ENCODE data around the gene FOXM1. TPM values are rescaled to one million over a fixed set of nuclear protein-coding genes. Genes with fewer than 3 reads are reported as not detected.
A peak's percentile ranks its signal among the peaks of the same experiment; 100 is the strongest.

The FOXM1 gene
- total and polyA plus RNA-seq, 5 donors from 2014 or later: 0.44 to 3.8 (median 0.87) TPM

DNA sequence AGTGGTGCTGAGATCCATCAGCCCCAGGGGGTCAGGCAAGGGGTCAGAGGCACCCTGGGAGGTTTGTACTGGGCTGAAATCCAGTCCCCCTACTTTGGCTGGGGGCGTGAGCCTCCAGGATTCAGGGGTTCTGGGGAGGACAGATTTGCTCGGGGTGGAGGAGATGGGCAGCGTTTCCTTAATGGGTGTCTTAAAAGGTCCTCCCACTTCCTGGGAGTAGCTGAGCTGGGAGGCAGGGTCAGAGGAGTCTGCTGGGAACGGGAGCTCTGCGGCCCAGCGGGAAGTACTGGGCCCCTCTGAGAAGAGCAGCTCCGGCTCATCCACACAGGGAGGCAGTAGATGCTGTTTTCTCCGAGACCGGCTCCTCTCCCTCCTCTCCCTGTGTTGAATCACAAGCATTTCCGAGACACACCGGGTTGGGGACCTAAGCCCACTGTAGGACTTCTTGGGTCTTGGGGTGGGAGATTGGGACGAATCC lies 18.0 kb downstream of the FOXM1 start:
- H3K4me3 ChIP-seq (ENCODE audit: low read depth, low read length): no peak overlapping the region
- peaks cover 21% of the 10 kb centered on the region for H3K36me3 Mint-ChIP-seq
- H3K4me3 Mint-ChIP-seq: no peak overlapping the region
- no peaks in the 10 kb centered on the region for H3K27me3 Mint-ChIP-seq
- no peaks in the 10 kb centered on the region for H3K27me3 ChIP-seq (ENCODE audit: control insufficient read depth, insufficient read depth, low read length)
- no peak overlapping the region for H3K27ac ChIP-seq (ENCODE audit: insufficient read depth, low read length, poor library complexity, severe bottlenecking)
- no peak for DNase-seq
- H3K36me3 ChIP-seq (ENCODE audit: control insufficient read depth, insufficient read depth, low read length): peaks cover 26% of the 10 kb centered on the region
- peaks cover 0 to 2% (median 0%) of the 10 kb centered on the region in 4 donors for H3K4me1 Mint-ChIP-seq
- ATAC-seq (ENCODE audit: low read depth in 2 of 2): no peak
- no peaks in the 10 kb centered on the region for H3K9me3 Mint-ChIP-seq
- no peak overlapping the region for H3K27ac Mint-ChIP-seq
- no peaks in the 10 kb centered on the region for H3K4me1 ChIP-seq (ENCODE audit: control insufficient read depth, insufficient read depth, low read length, poor library complexity, severe bottlenecking)
- H3K9me3 ChIP-seq (ENCODE audit: control insufficient read depth in 2 of 2, low read length in 2 of 2): no peaks in the 10 kb centered on the region

DNA sequence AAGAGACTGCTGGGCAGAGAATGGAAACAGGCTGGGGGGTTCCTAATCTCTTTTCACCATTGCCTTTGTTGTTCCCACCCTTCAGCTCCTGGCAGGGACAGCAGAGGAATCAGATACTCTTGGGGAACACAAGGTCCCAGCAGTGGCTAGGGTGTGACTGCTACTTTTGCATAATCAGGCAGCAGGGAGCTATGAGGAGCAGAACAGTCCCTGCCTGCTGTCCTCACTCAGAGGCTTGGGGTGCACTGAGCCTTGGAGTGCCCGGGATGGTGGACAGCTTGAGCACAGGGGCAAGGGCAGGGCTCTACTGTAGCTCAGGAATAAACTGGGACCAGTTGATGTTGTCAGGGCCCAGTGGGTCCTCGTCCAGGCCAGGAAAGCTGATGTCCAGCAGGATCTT lies 18.6 kb downstream of the FOXM1 start:
- Histone ChIP-seq H3K4me3 (ENCODE audit: low read depth, low read length) (no peak overlapping the region), H3K36me3 (ENCODE audit: control insufficient read depth, insufficient read depth, low read length) (peaks cover 26% of the 10 kb centered on the region), H3K27me3 (ENCODE audit: control insufficient read depth, insufficient read depth, low read length) (no peaks in the 10 kb centered on the region), H3K4me1 (ENCODE audit: control insufficient read depth, insufficient read depth, low read length, poor library complexity, severe bottlenecking) (no peaks in the 10 kb centered on the region), H3K27ac (ENCODE audit: insufficient read depth, low read length, poor library complexity, severe bottlenecking) (no peak overlapping the region), H3K9me3 (ENCODE audit: control insufficient read depth in 2 of 2, low read length in 2 of 2) (no peaks in the 10 kb centered on the region)
- Mint-ChIP-seq H3K4me3 (no peak overlapping the region), H3K9me3 (no peaks in the 10 kb centered on the region), H3K27me3 (no peaks in the 10 kb centered on the region), H3K4me1 (peaks cover 0 to 2% (median 0%) of the 10 kb centered on the region in 4 donors), H3K27ac (peak overlapping the region in 1 of 3 donors; percentile 25), H3K36me3 (peaks cover 19% of the 10 kb centered on the region)
- DNase-seq (no peak), ATAC-seq (ENCODE audit: low read depth in 2 of 2) (no peak)

DNA sequence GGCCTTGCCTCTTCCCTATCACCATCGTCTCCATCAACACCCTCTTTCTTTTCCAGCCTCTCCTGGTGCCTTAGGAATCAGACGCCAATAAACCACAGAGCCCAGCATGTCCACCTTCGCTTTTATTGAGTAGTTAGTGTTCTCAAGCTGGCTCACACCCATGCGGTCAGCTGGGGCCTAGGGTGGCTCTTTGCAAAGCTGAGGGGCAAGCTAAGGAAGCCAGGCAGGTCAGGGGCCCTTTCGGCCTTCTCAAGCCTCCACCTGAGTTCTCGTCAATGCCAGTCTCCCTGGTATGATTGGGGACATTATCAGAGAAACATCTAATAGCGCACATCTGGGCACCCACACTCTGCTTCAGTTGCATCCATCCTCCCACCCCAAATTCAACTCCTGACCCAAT lies 19.4 kb downstream of the FOXM1 start:
- no peak overlapping the region for H3K4me3 ChIP-seq (ENCODE audit: low read depth, low read length)

DNA sequence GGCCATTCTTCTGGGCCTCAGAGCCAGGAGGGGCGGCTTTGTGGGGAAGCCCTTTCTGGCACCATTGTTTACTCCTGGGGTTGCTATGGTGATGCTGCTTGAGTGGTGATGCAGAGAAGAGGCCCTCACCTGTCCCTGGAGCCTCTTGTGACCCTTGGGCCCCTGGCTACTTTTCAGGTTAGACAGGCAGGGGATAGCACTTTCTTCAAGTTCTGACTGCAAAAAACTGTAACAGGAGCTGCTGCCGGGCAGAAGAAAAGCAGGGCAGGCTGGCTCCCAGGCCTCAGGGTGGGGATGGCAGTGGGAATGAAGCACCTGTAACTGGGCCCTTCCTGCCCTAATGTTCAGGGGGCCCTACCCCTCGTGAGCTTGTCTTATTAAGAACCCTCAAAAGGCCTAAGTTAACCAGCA lies 19.9 kb downstream of the FOXM1 start, which contains the start of gene TEX52:
TSS of gene TEX52 (minus strand) at position 19 of the 411 bp plus-strand sequence. CDS start at position 6, 13 bp downstream.
- peaks cover 26% of the 10 kb centered on the region for H3K36me3 ChIP-seq (ENCODE audit: control insufficient read depth, insufficient read depth, low read length)
- Mint-ChIP-seq H3K27ac (peak within 1 kb of the TSS in 1 of 3 donors; percentile 55), H3K4me3 (no peak within 1 kb of the TSS), H3K9me3 (no peaks in the 10 kb centered on the region), H3K4me1 (peaks cover 0 to 2% (median 0%) of the 10 kb centered on the region in 4 donors), H3K36me3 (peaks cover 19% of the 10 kb centered on the region), H3K27me3 (no peaks in the 10 kb centered on the region)
- H3K27me3 ChIP-seq (ENCODE audit: control insufficient read depth, insufficient read depth, low read length): no peaks in the 10 kb centered on the region
- H3K9me3 ChIP-seq (ENCODE audit: control insufficient read depth in 2 of 2, low read length in 2 of 2): no peaks in the 10 kb centered on the region
- H3K4me1 ChIP-seq (ENCODE audit: control insufficient read depth, insufficient read depth, low read length, poor library complexity, severe bottlenecking): no peaks in the 10 kb centered on the region
- H3K4me3 ChIP-seq (ENCODE audit: low read depth, low read length): no peak within 1 kb of the TSS
- ATAC-seq (ENCODE audit: low read depth in 2 of 2) (no peak), DNase-seq (no peak)
- H3K27ac ChIP-seq (ENCODE audit: insufficient read depth, low read length, poor library complexity, severe bottlenecking): no peak within 1 kb of the TSS

More for the DNA sequence above, 19.4 kb downstream of the FOXM1 start:
- Mint-ChIP-seq H3K9me3 (no peaks in the 10 kb centered on the region), H3K27ac (no peak overlapping the region), H3K4me1 (peaks cover 0 to 2% (median 0%) of the 10 kb centered on the region in 4 donors), H3K36me3 (peaks cover 19% of the 10 kb centered on the region), H3K27me3 (no peaks in the 10 kb centered on the region), H3K4me3 (no peak overlapping the region)
- Histone ChIP-seq H3K9me3 (ENCODE audit: control insufficient read depth in 2 of 2, low read length in 2 of 2) (no peaks in the 10 kb centered on the region), H3K36me3 (ENCODE audit: control insufficient read depth, insufficient read depth, low read length) (peaks cover 26% of the 10 kb centered on the region), H3K27me3 (ENCODE audit: control insufficient read depth, insufficient read depth, low read length) (no peaks in the 10 kb centered on the region), H3K27ac (ENCODE audit: insufficient read depth, low read length, poor library complexity, severe bottlenecking) (no peak overlapping the region), H3K4me1 (ENCODE audit: control insufficient read depth, insufficient read depth, low read length, poor library complexity, severe bottlenecking) (no peaks in the 10 kb centered on the region)
- no peak for ATAC-seq (ENCODE audit: low read depth in 2 of 2)
- DNase-seq: no peak

DNA sequence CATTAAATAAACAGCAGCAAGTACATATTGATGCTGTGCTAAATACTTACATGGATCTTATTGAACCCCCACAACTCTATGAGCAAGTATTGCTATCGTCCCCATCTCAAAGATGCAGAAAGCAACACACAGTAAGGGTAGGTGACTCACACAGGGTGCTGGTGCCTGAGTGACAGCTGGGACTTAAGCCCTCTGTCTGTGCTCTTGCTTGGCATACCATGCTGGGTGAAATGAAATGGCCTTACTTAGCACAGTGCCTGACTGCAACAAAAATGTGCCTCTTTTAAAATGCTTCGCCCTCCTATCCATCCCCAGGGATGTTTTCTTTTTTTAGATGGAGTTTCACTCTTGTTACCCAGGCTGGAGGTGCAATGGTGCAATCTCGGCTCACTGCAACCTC lies 20.9 kb downstream of the FOXM1 start:
- ATAC-seq (ENCODE audit: low read depth in 2 of 2): no peak
- Mint-ChIP-seq H3K27ac (peak overlapping the region in 1 of 3 donors; percentile 55), H3K4me3 (no peak overlapping the region)

DNA sequence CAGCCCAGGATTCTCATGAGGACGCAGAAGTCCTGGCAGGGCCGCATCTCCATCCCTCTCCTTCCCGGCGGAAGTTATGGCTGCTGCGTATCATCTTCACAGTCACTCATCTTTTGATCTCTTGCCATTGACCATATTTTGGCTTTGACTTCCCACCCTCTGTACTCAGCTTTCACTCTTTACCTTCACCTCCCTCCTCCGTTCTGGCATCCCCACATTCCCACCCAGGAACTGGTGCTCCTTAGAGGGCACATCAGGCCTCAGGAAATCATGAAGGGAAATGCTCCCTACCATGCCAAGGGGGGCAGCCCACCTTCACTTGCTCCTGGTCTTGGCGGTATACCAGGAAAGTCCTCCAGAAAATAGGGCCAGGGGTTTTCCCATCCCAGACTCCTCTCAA lies 21.4 kb downstream of the FOXM1 start:
- ATAC-seq (ENCODE audit: low read depth in 2 of 2): no peak
- H3K36me3 ChIP-seq (ENCODE audit: control insufficient read depth, insufficient read depth, low read length): peaks cover 26% of the 10 kb centered on the region
- Mint-ChIP-seq H3K4me3 (no peak overlapping the region), H3K9me3 (no peaks in the 10 kb centered on the region), H3K4me1 (peaks cover 0 to 2% (median 0%) of the 10 kb centered on the region in 4 donors), H3K27ac (peak overlapping the region in 2 of 3 donors; percentile 55 to 76), H3K36me3 (peaks cover 19% of the 10 kb centered on the region), H3K27me3 (no peaks in the 10 kb centered on the region)
- DNase-seq: no peak
- no peaks in the 10 kb centered on the region for H3K27me3 ChIP-seq (ENCODE audit: control insufficient read depth, insufficient read depth, low read length)
- no peak overlapping the region for H3K27ac ChIP-seq (ENCODE audit: insufficient read depth, low read length, poor library complexity, severe bottlenecking)
- H3K4me3 ChIP-seq (ENCODE audit: low read depth, low read length): no peak overlapping the region
- no peaks in the 10 kb centered on the region for H3K4me1 ChIP-seq (ENCODE audit: control insufficient read depth, insufficient read depth, low read length, poor library complexity, severe bottlenecking)
- no peaks in the 10 kb centered on the region for H3K9me3 ChIP-seq (ENCODE audit: control insufficient read depth in 2 of 2, low read length in 2 of 2)

More for the DNA sequence above, 20.9 kb downstream of the FOXM1 start:
- no peak overlapping the region for H3K27ac ChIP-seq (ENCODE audit: insufficient read depth, low read length, poor library complexity, severe bottlenecking)
- Mint-ChIP-seq H3K27me3 (no peaks in the 10 kb centered on the region), H3K4me1 (peaks cover 0 to 2% (median 0%) of the 10 kb centered on the region in 4 donors), H3K36me3 (peaks cover 19% of the 10 kb centered on the region), H3K9me3 (no peaks in the 10 kb centered on the region)
- H3K9me3 ChIP-seq (ENCODE audit: control insufficient read depth in 2 of 2, low read length in 2 of 2): no peaks in the 10 kb centered on the region
- no peak for DNase-seq
- H3K27me3 ChIP-seq (ENCODE audit: control insufficient read depth, insufficient read depth, low read length): no peaks in the 10 kb centered on the region
- H3K4me3 ChIP-seq (ENCODE audit: low read depth, low read length): no peak overlapping the region
- H3K4me1 ChIP-seq (ENCODE audit: control insufficient read depth, insufficient read depth, low read length, poor library complexity, severe bottlenecking): no peaks in the 10 kb centered on the region
- H3K36me3 ChIP-seq (ENCODE audit: control insufficient read depth, insufficient read depth, low read length): peaks cover 26% of the 10 kb centered on the region

DNA sequence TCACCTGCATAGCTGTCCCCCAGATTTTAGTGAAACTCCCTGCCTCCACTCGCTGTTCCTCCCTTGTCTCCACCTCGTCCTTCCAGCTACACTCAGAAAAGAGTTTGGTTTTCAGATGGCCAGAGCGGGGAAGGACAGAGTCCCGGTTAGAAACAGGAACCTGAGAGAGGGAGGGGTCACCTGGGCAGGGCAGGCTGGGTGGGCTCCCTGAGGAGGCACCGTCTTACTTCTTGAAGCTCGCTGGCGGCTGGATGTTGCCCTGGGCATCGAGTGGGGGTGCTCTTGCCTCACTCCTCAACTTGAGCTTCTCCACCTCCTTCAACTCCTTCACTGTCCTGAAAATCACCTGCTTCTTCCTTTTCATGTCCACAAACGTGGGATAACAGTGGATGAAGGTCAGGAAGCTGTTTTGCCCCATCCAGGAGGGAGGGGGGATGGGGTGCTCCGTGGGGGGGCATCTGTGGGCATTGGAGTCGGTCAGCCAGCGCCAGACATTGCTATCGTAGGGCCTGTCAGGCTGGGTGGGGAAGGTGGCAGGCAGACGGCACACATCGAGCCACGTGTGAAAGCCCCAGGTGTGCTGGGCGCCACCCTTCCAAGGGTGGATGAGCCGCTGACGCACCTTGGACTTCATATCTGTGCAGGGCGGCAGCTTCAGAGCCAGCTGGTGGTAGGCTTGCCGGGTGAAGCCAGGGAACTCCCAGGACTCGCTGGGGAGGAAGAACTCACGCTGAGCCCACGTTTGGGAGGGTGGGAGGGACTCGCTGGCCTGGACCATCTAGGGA lies 22.1 kb downstream of the FOXM1 start:
- H3K4me1 Mint-ChIP-seq: peaks cover 0 to 2% (median 0%) of the 10 kb centered on the region in 4 donors
- no peak for ATAC-seq (ENCODE audit: low read depth in 2 of 2)
- Histone ChIP-seq H3K27me3 (ENCODE audit: control insufficient read depth, insufficient read depth, low read length) (no peaks in the 10 kb centered on the region), H3K9me3 (ENCODE audit: control insufficient read depth in 2 of 2, low read length in 2 of 2) (no peaks in the 10 kb centered on the region), H3K27ac (ENCODE audit: insufficient read depth, low read length, poor library complexity, severe bottlenecking) (no peak overlapping the region), H3K36me3 (ENCODE audit: control insufficient read depth, insufficient read depth, low read length) (peaks cover 26% of the 10 kb centered on the region), H3K4me3 (ENCODE audit: low read depth, low read length) (no peak overlapping the region), H3K4me1 (ENCODE audit: control insufficient read depth, insufficient read depth, low read length, poor library complexity, severe bottlenecking) (no peaks in the 10 kb centered on the region)
- H3K27ac Mint-ChIP-seq: peak overlapping the region in 1 of 3 donors; percentile 82
- no peaks in the 10 kb centered on the region for H3K27me3 Mint-ChIP-seq
- peaks cover 14% of the 10 kb centered on the region for H3K36me3 Mint-ChIP-seq
- no peak for DNase-seq
- no peaks in the 10 kb centered on the region for H3K9me3 Mint-ChIP-seq
- no peak overlapping the region for H3K4me3 Mint-ChIP-seq
